Frontal cortex (tissue), 4 donors: ENCODE data around the gene CACNA1S. TPM values are rescaled to one million over a fixed set of nuclear protein-coding genes. Genes with fewer than 3 reads are reported as not detected.

Experiments
- DNase-seq, 2 donors: peaks; one replicate each; pipeline ENCODE4 v3.0.0; 2012; ENCODE audit warnings: low spot score in 2 of 2
- FAIRE-seq: peaks from 2 replicates; lab custom pipeline; 2012; peaks lifted over from hg19 to GRCh38; lab: Jason Lieb, UNC
- total RNA-seq: library from RNA; depleted of rRNA; stranded (reverse); fragments of >200 nt; gene quantifications from one replicate; pipeline ENCODE4 v1.2.3, GENCODE V29; 2014
- donor health status: control.
- donor health status: control.
- donor health status: control.

Gene CACNA1S
- under 0.01 TPM for total RNA-seq

DNA sequence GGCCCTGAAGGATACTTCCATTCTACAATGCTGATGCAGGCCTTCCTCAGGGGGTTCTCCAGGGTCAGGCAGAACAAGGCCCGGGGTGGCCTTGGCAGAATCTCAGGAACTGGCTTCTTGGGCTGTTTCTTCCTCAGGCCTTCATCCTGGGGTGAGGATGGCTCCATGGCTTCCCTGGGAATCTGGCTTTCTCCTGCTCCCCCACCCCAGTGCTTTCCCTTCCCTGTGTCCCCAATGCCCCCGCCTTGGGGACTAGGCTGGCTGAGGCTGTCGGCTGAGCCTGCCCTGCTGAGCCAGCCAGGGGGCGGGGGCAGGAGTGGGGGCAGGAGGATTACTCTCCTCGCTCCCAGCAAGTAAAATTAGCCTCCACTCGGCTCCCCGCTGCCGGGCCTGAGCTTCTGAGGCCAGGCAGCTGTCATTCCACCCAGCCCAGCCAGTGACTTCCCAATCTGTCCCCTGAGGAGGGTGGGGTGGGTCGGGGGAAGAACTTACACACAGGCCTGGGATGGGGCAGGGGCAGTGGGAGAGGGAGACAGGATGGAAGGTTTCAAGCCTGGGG, at the start of gene CACNA1S:
TSS of gene CACNA1S (minus strand) at position 254 of the 559 bp plus-strand sequence. CDS start at position 167, 87 bp downstream.
- no peak for FAIRE-seq

GRCh38 chr1:201157949-201158348, 45.7 kb upstream of the CACNA1S start:
- no peak for DNase-seq
- no peak for FAIRE-seq

More for the DNA sequence above, at the start of gene CACNA1S:
- DNase-seq = no peak

- DNase-seq (no peak), FAIRE-seq (no peak)
Observed at GRCh38 chr1:201156819-201157218, 44.6 kb upstream of the CACNA1S start.

DNA sequence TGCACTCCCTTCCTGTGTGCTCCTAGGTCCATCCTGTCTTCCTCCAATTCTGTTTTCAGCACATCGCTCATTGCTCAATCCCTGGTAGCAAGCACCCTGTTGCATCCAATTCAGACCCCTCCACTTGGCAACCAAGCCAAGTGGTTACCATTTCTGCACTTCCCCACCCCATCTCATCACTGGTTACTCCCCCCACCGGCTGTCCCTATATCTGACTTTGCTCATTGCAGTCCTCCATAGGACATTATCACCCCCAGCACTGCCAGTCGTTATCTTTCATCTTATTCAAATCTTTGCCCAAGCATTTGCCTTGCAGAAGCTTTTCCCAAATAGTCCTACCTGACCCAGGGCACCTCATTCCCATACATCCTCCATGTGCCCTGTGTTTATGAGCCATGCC, 44.1 kb upstream of the CACNA1S start:
- DNase-seq = no peak
- no peak for FAIRE-seq

GRCh38 chr1:201155354-201155753, 43.1 kb upstream of the CACNA1S start:
- DNase-seq (no peak), FAIRE-seq (no peak)

DNA sequence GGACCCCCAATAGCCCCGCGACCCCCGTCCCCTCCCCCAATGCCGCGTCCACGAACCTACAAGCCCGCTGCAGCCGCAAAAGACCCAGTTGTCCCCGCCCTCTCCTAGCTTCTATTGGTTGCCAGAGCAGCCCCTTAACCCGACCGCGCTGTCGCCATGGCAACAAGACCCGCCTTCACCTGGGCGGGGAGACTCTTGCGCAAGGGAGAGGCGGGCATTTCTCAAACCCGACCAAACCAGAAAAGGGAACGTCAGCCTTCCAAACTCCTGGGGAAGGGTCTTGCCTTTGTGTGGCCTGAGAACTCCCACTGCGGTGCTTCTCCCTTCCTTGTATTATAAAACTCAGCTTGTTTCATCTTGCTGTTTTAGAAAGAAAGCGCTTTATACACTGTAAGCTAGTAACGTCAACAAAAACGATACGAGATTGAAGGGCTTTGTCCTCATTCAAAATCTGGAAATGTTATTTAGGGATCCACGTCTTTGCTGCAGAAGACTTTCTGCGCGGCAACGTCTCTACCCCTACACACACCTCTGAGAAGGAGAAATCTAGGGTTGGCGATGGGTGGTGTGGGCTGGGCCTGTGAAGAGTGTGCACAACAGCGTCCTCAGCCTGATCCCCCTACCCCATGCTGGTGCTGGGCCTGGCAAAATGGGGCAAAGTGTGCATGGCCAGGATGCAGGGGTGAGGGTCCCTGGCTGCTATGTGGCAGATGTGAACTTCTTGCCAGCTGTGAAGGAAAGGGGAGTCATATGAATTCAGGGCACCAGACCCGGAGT, 42.4 kb upstream of the CACNA1S start, which contains the start of gene TMEM9:
TSS of gene TMEM9 (minus strand) at position 86 of the 777 bp plus-strand sequence. CDS start 551 bp downstream, outside the sequence.
- DNase-seq = peak; percentile 93 to 97
- no peak for FAIRE-seq

- no peak for FAIRE-seq
Observed at GRCh38 chr1:201153474-201154388, 41.5 kb upstream of the CACNA1S start.

DNA sequence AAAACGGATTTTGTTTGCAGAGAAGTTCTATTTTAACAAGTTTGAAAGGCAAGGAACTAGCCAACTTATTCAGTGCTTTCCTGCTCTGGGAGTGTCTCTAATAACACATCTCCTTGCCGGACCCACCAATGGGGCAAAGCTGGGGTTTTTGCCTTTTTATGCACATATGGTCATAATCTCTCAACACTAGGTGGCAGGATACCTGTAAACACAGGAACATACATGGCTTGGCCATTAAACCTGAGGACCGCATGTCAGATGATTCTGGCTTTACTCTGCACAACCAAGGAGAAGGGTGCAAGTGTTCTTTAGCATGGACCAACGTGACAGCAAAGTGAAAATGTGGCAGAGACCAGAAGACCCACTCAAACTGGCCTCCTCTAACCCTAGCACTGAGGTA, 37.2 kb upstream of the CACNA1S start:
- FAIRE-seq (no peak), DNase-seq (no peak)

More at GRCh38 chr1:201153474-201154388, 41.5 kb upstream of the CACNA1S start:
- no peak for DNase-seq

DNA sequence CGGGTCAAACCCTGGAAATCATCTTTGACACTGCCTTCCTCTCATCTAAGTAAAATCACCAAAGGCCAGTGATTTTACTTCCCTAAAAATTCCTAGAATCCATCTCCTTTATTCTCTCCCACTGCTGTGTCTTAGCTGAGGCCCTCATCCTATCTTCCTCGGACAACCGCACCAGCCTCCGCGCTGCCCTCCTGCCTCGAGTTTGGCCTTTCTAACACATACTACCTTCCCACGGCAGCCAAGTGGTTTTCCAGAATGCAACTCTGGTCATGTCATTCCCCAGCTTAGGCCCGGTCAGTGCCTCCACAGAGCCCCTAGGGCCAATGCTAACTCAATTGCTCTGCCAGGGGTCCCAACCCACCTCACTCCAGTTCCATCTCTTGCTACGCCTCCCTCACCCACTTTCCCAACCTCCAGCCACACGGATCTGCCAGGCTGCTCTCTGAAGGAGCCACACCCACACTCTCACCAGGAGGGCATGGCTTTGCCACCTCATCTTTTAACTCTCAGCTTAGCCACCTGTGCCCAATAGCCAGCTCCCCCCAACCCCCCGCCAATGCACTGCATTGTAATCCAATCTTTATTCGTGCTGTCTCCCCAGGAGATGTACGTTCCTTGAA, 35.3 kb upstream of the CACNA1S start:
- FAIRE-seq = no peak
- no peak for DNase-seq

- no peak for FAIRE-seq
- no peak for DNase-seq
Observed at GRCh38 chr1:201146626-201147390, 34.6 kb upstream of the CACNA1S start.

GRCh38 chr1:201145816-201146215, 33.6 kb upstream of the CACNA1S start:
- DNase-seq (no peak), FAIRE-seq (no peak)

- FAIRE-seq (no peak), DNase-seq (no peak)
Observed at GRCh38 chr1:201145132-201145531, 32.9 kb upstream of the CACNA1S start.

DNA sequence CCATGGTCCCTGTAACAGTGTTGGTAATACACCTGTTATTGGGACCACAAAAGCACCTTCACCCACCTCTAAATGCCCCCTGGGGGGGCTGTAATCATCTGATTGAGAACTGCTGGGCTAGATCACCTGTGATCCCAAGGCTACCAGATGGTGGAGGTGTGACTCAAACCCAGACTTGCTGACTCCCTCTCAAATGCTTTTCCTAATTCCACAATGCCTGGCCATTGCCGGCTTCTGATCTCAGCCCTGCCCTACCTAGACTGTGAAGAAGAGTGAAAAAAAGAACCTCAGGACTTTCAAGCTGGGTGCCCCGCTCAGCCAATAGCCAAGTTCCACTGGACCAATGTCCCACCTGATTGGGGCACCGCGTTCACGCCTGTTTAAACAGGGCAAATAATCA, 32.5 kb upstream of the CACNA1S start:
- DNase-seq (no peak), FAIRE-seq (no peak)

- no peak for DNase-seq
- no peak for FAIRE-seq
Observed at GRCh38 chr1:201143726-201144635, 31.8 kb upstream of the CACNA1S start.

DNA sequence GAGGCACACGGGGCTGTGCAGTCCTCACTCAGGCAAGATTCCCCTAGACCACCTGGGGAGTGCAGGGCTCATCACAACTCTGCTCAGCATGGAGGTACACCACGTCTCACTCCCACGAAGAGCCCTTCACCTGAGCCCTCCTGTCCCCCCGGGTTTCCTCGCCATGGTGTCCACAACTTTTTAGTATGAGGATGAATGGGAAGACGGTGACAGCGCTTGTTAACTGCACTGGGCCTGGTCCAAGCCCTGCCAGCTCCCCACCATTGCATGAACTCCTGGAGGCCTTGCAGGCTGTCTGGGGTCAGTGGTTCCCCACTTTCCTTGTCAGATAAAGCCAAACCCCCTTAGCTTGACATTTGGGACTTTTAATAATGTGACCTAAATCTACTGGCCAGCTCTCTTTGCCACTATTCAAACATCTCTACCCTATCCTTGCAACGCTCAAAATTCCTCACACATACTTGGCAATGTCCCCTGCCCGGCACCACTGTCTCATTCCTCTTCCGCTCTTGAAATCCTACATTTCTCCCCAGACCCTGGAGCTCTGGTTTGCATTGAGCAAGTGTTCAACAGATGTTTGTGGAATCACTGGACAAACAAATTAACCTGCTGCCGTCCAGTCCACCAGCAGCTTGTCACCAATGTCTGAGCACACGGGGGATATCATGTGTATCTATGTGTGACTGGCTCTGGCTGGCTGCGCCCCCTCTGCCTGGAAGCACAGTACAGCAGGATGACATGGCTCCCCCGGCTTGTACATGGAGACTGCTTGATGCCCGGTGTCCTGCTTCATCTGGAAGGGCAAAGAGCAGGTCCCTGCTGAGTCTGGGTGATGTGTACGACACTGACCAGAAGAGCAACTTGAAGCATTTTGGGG, 30.9 kb upstream of the CACNA1S start:
- FAIRE-seq (no peak), DNase-seq (no peak)

- FAIRE-seq (no peak), DNase-seq (no peak)
Observed at GRCh38 chr1:201142011-201142848, 30.0 kb upstream of the CACNA1S start.
